HG03439 (cell line): ENCODE measurements around the gene ZC3H4.

Source experiments
- ATAC-seq: cut with Tn5 transposase; IDR thresholded peaks from one replicate; pipeline ENCODE4 v1.9.1; 2021; ENCODE audit warnings: mild to moderate bottlenecking, moderate library complexity; ENCODE audit not compliant: unreplicated experiment

Gene ZC3H4

DNA sequence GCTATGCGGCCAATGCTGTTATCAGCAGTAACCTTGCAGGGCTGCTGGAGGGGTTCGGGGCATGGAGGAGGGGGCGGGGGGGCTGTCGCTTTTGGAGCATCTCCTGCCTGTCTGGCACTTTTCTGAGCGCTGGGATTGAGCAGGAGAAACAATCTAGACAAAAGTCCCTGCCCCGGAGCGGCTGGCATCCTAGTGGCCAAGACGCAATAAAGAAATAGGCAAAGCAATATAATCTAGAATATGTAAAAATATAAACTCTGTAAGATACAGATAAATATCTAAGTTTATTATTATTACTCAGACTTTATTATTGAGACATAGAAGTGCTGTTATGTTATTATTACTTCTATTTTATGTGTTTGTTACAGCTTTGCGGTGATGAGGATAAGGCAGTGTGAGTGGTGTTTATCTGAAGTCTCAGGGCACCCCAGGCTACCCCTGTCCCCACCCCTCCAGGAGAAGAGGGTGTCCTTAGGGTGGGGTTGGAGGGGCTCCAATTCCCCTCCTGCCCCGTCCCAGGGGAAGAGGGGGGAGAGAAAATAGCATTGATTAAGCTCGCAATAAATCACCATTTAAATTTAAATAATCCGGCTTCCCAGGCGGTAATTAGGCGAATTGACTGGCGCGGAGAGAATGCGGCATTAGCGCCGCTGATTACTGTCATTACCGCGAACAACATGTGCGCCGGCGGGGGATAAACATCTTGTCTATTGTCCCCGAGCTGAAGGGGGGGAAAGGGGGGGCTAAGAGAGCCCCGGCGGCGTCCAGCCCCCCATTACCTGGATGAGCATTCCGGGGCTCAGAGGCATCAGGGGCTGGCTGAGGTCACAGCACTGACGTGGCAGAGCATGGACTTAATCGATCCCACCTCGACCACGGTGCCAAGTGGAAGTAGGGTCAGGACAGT lies 90.8 kb downstream of the ZC3H4 start:
- ATAC-seq = no peak

GRCh38 chr19:47022140-47022536 lies 91.4 kb downstream of the ZC3H4 start:
- no peak for ATAC-seq

- no peak for ATAC-seq
Observed at GRCh38 chr19:47021536-47022139, 91.9 kb downstream of the ZC3H4 start.

- no peak for ATAC-seq
Observed at GRCh38 chr19:47020992-47021496, 92.5 kb downstream of the ZC3H4 start.

- ATAC-seq = no peak
Observed at GRCh38 chr19:47020132-47020805, 93.3 kb downstream of the ZC3H4 start.

DNA sequence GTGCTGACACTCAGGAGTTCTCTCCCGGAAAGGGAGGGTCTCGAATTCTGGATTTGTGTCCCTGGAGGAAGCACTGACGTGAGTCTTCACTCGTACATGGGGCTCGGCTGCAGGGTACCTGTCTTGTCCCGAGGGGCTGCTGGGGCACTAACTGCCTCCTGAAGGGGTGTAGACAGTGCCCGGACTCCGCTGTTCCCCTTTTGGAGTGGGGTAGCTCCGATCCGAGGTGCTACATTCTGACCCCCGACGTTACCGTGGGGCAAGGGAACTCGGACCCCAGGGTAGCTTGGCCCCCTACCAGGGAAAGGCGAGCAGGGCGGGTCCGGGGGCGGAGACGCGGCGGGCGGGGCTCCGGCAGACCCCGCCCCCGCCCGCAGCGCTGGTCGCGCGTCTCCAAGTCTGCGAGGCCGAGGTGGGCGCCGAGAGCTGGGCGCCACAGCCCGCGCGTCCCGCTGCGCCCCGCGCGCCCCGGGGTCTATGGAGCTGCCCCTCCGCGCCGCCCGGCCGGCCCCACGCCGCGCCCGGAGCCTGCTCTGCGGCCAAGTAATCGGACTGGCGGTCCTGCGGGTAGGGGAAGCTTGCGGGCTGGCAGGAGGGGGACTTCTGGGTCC lies 94.0 kb downstream of the ZC3H4 start, which contains the start of gene NPAS1:
Gene NPAS1 (plus strand): TSS at position 407 of the 611 bp plus-strand sequence. CDS start 1,211 bp downstream, outside the sequence.
- no peak for ATAC-seq

GRCh38 chr19:47018923-47019322 lies 94.7 kb downstream of the ZC3H4 start:
- ATAC-seq = no peak
